Measurements from ENCODE around the gene TSTD2.
"Not testable (repeated sequence)": the region's sequence is repeated elsewhere in the genome, so short reads cannot be mapped to it uniquely, and the experiment has no call there.

The TSTD2 gene

GRCh38 chr9:97586909-97587308 is 46.3 kb downstream of the TSTD2 start:
- not testable (repeated sequence) for DNase-seq (ENCODE audit: low read depth)

GRCh38 chr9:97584778-97585177 is 48.4 kb downstream of the TSTD2 start:
- DNase-seq (ENCODE audit: low read depth), result not testable (repeated sequence)

DNA sequence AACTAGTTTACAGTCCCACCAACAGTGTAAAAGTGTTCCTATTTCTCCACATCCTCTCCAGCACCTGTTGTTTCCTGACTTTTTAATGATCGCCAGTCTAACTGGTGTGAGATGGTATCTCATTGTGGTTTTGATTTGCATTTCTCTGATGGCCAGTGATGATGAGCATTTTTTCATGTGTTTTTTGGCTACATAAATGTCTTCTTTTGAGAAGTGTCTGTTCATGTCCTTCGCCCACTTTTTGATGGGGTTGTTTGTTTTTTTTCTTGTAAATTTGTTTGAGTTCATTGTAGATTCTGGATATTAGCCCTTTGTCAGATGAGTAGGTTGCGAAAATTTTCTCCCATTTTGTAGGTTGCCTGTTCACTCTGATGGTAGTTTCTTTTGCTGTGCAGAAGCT is 51.6 kb downstream of the TSTD2 start:
- DNase-seq (ENCODE audit: low read depth), result not testable (repeated sequence)

DNA sequence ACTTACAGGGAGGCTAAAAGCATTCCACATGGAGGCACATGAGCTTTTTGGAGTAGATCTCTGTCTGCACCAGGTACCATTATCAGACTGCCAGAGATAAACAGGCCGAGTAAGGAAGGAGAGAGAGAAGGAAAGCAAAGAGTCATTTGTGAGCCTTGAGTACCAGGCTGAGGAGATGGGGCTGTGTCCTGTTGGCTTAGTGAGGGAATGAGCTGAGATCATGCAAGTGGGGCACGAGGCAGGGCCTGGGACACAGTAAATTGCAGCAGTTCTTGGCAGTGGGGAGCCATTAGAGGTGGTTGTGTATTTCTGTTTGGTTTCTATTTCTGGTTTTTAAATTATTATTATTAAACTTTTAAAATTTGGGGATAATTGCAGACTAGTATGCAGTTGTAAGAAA is 53.3 kb downstream of the TSTD2 start:
- DNase-seq (ENCODE audit: low read depth), result no peak

DNA sequence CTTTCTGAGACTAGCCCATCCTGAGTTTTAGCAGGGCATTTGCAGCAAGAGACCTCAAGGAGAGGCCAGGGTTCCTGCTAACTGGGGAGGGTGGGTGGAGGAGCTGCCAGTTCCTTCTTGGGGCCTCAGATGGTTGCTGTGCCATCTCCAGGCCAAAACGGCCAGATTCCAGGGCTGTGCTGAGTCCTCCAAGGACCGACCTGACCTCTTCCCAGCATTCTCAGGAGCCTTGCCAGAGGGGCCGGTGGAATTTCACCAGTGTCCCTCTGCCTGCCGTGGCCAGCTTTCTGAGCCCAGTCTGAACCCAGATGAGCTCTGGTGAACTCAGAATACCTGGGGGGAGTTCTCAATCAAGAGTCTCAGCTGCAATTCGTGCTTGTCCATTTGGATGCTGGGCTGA is 54.3 kb downstream of the TSTD2 start:
- no peak for DNase-seq (ENCODE audit: low read depth)

GRCh38 chr9:97577051-97577450 is 56.1 kb downstream of the TSTD2 start:
- no peak for DNase-seq (ENCODE audit: low read depth)

DNA sequence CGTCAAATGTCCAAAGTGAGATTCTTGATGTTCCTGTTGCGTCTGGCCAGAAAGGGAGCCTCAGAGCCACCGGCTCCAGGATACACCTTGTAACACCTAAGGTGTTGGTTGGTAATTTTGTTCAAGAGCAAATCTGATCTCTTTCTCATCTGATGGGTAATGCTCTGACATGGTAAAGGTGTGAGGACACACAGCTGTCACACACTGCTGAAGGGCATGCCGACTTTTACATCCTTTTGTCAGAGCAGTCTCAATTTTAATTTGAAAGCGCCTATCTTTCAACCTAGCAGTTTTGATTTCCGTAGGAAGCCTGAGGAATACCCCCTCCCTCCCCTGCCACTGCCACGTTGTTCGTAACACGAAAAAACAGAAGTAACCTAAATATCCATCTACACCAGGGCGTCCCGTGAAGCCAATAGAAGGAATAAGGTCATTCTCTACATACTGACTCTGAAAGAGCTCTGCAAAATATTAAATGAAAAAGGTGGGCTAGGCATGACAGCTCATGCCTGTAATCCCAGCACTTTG is 57.4 kb downstream of the TSTD2 start:
- DNase-seq (ENCODE audit: low read depth), result no peak

DNA sequence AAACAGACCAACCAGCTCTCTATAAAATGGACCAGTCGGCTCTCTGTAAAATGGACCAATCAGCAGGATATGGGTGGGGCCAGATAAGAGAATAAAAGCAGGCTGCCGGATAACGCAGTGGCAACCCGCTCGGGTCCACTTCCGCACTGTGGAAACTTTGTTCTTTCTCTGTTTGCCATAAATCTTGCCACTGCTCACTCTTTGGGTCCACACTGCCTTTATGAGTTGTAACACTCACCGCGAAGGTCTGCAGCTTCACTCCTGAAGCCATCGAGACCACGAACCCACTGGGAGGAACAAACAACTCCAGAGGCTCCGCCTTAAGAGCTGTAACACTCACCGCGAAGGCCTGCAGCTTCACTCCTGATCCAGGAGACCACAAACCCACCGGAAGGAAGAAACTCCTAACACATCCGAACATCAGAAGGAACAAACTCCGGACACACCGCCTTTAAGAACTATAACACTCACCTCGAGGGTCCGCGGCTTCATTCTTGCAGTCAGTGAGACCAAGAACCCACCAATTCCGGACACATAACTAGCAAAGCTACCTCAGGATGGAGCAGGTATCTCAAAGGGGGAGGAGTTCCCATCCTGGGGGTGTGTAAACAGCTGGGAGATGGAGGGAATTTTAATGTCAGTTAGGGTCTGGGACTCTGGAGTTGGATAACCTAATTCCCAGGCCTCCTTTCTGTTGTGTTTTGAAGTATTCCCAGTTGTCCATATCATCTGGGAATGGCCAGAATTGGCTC is 58.1 kb downstream of the TSTD2 start:
- DNase-seq (ENCODE audit: low read depth), result not testable (repeated sequence)

DNA sequence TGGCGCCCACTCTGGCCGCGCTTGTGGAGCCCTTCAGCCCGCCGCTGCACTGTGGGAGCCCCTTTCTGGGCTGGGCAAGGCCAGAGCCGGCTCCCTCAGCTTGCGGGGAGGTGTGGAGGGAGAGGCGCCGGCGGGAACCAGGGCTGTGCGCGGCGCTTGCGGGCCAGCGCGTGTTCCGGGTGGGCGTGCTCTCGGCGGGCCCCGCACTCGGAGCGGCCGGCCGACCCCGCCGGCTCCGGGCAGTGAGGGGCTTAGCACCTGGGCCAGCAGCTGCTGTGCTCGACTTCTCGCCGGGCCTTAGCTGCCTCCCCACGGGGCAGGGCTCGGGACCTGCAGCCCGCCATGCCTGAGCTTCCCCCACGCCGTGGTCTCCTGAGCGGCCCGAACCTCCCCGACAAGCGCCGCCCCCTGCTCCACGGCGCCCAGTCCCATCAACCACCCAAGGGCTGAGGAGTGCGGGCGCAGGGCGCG is 59.0 kb downstream of the TSTD2 start:
- not testable (repeated sequence) for DNase-seq (ENCODE audit: low read depth)

DNA sequence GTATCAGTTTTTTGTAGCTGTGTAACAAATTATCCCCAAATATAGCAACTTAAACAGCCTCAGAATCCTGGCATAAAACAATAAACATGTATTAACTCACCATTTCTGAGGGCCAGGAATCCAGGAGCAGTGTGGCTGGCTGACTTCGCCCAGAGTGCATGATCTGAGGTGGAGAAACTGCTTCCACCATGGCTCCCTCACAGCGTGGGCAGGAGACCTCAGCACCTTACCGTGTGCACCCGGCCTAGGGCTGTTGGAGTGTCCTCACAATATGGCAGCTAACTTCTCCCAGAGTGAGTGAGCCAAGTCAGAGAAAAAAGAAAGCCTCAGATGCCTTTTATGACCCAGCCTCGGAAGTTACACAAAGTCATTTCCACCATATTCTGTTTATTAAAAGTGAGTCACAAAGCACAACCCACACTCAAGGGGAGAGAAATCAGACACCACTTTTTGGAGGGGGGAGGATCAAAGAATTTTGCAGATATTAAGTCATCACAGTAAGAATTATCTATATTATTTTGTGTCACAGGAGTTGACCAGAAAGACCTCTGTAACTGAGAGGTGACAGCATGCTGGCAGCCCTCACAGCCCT is 59.6 kb downstream of the TSTD2 start:
- DNase-seq (ENCODE audit: low read depth), result no peak

- no peak for DNase-seq (ENCODE audit: low read depth)
Observed at GRCh38 chr9:97572892-97573365, 60.2 kb downstream of the TSTD2 start.

DNA sequence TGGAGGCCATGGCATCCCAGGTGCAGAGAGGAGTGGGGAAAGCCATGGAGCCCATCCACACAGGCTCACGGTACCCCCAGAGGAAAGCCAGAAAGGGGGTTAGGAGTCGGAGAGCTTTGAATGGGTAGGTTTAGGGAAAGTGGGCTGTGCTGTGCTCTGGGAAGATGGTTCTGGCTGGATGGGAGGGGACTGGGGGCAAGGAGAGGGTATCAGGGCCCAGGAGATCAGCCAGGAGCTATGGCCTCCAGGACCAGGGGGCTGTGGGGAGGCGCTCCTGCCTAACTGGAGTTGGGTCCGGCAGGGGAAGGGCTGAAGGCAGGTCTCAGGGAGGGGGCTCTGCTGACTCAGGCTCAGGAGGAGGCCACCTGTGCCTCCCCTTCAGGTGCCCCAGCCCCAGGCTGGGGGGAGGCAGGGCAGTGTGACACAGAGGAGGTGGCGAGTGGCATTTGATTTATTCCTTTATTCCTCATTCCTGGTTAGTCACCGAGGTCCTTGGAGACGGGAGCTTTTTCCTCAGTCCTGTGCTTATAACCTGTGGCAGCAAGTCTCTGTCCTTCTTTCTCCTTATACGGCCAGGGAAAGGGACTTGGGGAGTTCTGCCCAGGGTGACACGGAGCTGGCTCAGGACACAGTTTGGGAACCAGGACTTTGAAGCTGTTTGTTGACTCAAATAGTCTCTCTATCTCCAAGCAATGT is 60.8 kb downstream of the TSTD2 start:
- no peak for DNase-seq (ENCODE audit: low read depth)

DNA sequence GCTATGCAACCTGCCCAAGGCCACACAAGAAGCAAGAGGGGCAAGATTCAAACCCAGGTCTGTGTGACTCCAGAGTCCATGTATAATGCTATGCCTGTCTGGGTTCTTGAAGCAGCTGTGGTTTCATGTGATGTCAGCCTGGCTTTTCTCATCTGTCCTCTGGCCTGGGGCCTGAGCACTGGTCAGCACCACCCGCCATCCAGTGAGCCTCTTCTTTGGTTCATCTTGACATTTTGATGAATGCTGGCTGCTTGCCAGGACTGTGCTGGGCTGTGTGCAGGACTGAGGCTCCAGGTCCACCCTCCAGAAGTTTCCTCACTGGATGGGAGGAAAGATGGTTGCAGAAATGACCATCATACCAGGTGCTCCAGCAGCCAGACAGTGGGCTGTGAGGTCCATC is 61.5 kb downstream of the TSTD2 start:
- DNase-seq (ENCODE audit: low read depth), result no peak

DNA sequence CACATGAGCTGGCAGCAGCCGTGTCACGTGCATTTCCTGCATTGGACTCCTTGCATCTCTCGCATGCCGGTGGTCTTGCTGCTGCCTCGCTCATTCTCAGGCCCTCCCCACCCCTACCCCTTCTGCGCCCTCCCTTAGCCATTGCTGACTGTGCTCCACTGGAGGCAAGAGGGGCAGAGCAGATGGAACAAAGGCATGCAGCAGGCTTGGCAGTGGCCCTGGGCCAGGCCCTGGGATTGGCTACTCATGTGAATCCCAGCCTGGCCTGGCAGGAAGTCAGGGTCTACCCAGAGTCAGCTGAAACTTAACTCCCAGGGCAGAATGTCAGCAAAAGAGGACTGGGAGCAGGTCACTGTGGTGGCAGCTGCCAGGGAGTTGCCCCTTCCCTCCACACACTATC is 62.3 kb downstream of the TSTD2 start:
- no peak for DNase-seq (ENCODE audit: low read depth)

DNA sequence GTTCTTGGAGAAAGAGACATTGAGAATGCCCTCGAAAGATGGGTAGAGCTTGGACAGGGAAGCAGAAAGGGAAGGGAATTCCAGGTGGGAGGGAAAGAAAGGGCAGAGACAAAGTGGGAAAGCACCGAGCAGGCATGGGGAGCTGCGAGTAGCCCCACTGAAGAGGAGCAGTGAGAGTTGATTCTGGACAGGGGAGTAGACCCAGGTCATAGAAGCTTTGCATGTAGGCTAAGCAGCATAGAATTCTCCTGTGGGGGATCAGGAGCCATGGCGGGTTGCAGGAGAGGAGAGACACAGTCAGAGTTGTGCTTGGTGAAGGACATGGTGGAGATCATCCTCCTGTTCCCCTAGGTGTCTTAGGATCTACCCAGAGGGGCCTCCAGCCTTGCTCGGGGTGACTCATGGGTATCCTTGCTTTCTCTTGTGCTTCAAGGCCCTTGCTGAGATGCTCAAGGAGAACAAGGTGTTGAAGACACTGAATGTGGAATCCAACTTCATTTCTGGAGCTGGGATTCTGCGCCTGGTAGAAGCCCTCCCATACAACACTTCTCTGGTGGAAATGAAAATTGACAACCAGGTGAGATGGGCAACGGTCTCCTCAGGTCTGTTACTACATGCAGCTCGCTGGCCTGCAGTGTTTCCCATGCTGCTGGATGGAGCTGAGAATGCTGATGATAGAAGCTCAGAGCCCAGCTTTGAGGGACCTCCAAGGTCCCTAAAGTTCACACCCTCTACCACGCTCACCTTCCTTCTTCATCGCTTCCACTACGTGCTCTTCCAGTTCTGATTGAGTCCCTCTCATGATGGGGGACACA is 64.5 kb downstream of the TSTD2 start:
- no peak for DNase-seq (ENCODE audit: low read depth)

- no peak for DNase-seq (ENCODE audit: low read depth)
Observed at GRCh38 chr9:97567894-97568202, 65.3 kb downstream of the TSTD2 start.

DNA sequence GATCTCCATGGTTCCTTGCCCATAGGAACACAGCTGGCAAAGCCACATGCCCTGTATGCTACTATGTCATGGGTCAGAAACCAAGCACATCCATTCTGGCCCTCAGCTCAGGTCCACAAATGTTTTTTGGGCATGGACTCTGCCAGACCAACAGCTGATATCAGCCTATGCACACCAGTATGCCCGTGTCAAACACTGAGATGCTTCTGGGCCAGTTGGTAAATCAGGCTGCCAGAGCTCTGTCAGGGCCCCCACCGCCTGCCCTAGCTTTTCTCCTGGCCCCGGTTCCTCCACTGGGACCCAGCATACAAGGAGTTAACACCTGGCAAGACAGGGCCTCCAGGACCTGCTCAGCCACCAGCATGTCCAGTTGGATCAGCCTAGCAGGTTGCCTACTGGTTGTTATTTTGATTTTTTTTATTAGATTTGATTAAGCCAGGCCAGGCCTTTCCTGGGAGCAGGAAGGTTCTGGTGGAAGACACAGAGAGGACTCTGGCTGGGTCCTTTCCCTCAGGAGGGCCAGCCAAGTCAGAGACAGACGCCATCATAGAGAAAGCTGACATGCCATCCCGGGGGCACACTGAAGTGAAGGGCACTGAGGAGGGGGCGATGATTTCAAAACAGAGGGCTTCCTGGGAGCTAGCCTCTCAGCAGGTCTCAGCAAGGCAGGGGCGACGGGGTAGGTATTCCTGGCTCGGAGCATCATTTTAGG is 65.8 kb downstream of the TSTD2 start:
- no peak for DNase-seq (ENCODE audit: low read depth)

GRCh38 chr9:97565262-97565661 is 67.9 kb downstream of the TSTD2 start:
- no peak for DNase-seq (ENCODE audit: low read depth)

GRCh38 chr9:97564291-97565175 is 68.6 kb downstream of the TSTD2 start:
- DNase-seq (ENCODE audit: low read depth), result no peak

GRCh38 chr9:97563458-97564135 is 69.6 kb downstream of the TSTD2 start:
- DNase-seq (ENCODE audit: low read depth), result no peak

Measured in stimulated activated CD4-positive, alpha-beta T cell treated with anti-CD3 and anti-CD28 coated beads, Interleukin-2, amount 100 ng/mL, for 4 hours (primary cell).